GM10266 (cell line): ENCODE data around the gene CNOT6L.

ENCODE experiments used
- DNase-seq: peaks from one replicate; pipeline ENCODE4 v3.0.0; 2012; ENCODE audit errors: extremely low spot score
- TF ChIP-seq, protein P1 (sequence below): IDR thresholded peaks from 2 replicates; pipeline ENCODE4 v1.5.1; 2012; ENCODE audit warnings: mild to moderate bottlenecking, low read depth; ENCODE audit not compliant: control insufficient read depth, insufficient read depth; ENCODE audit errors: missing control alignments

The CNOT6L gene

DNA sequence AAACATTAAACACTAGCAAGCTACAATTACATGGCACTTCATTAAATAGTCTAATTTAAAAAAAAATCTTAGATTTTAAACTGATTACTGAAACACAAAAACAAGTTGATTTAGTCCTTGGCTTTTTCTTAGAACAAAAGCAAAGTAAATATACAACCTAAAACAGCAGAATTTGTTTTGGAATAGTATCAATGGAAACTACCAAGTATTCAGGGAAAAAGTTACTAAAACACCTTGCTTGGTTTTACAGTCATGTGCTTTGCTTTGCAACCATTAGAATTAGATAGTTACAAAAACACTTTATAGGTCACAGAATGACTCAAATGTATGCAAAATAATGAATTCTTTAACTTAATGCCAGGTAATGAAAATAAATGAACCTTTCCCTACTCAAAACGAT is 105.3 kb downstream of the CNOT6L start:
- TF ChIP-seq, protein P1, sequence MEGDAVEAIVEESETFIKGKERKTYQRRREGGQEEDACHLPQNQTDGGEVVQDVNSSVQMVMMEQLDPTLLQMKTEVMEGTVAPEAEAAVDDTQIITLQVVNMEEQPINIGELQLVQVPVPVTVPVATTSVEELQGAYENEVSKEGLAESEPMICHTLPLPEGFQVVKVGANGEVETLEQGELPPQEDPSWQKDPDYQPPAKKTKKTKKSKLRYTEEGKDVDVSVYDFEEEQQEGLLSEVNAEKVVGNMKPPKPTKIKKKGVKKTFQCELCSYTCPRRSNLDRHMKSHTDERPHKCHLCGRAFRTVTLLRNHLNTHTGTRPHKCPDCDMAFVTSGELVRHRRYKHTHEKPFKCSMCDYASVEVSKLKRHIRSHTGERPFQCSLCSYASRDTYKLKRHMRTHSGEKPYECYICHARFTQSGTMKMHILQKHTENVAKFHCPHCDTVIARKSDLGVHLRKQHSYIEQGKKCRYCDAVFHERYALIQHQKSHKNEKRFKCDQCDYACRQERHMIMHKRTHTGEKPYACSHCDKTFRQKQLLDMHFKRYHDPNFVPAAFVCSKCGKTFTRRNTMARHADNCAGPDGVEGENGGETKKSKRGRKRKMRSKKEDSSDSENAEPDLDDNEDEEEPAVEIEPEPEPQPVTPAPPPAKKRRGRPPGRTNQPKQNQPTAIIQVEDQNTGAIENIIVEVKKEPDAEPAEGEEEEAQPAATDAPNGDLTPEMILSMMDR, result no peak
- no peak for DNase-seq

- TF ChIP-seq, protein P1, result no peak
Observed at GRCh38 chr4:77712675-77713074, 106.5 kb downstream of the CNOT6L start.

GRCh38 chr4:77711469-77711868 is 107.7 kb downstream of the CNOT6L start:
- no peak for DNase-seq
- TF ChIP-seq, protein P1, result no peak

More at GRCh38 chr4:77712675-77713074, 106.5 kb downstream of the CNOT6L start:
- no peak for DNase-seq

GRCh38 chr4:77710684-77711083 is 108.5 kb downstream of the CNOT6L start:
- TF ChIP-seq, protein P1, result no peak
- DNase-seq, result no peak

DNA sequence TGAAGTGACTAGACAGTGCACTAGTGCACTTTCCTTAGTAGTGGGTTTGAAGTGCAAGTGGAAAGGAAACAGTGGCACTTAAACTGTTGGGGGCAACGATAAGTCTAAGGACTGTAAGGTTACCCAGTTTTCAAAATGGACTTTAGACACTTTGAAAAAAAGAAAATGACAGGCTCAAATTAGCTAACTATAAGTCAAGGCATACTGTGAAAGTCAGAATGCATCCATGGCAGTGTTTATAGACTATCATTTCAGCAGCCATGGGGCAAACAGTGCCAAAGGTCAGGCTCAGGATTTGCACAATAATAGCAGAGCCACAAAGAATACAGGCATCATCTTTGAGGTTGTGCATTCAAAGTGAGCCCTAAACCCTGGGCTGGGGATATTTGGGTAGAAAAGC is 109.1 kb downstream of the CNOT6L start:
- no peak for DNase-seq
- TF ChIP-seq, protein P1, result no peak

GRCh38 chr4:77706717-77707116 is 112.5 kb downstream of the CNOT6L start:
- no peak for DNase-seq
- TF ChIP-seq, protein P1, result no peak

- DNase-seq, result no peak
- TF ChIP-seq, protein P1, result no peak
Observed at GRCh38 chr4:77703666-77704065, 115.5 kb downstream of the CNOT6L start.
